Activated CD4-positive, alpha-beta T cell treated with anti-CD3 and anti-CD28 coated beads for 24 hours (primary cell): ENCODE measurements around the gene CACNA1C.

Experiments used
- DNase-seq, 2 donors: peaks; one replicate each; pipeline ENCODE4 v3.0.0-alpha.2; 2020; ENCODE audit warnings: low read depth in 2 of 2

CACNA1C gene

DNA sequence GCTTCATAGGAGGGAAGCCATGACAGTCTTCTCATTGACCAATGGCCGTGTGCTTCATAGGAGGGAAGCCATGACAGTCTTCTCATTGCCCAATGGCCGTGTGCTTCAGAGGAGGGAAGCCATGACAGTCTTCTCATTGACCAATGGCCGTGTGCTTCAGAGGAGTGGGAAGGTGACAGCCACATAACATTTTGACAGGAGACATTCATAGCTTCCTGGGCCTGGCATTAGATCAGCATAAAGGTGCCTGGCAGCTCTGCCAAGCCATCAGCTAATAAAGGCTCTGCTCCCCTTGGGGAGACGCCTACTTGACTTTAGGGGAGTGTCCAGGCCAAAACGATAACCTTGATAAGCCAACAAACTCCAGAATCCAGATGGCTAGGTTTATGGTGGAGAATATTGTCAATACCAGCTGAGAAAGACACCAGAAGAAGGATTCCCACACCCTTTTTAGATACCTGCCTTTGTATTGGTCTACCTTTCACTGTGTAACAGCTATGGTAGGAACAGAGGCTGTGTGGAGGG lies 468.0 kb downstream of the CACNA1C start:
- no peak for DNase-seq

DNA sequence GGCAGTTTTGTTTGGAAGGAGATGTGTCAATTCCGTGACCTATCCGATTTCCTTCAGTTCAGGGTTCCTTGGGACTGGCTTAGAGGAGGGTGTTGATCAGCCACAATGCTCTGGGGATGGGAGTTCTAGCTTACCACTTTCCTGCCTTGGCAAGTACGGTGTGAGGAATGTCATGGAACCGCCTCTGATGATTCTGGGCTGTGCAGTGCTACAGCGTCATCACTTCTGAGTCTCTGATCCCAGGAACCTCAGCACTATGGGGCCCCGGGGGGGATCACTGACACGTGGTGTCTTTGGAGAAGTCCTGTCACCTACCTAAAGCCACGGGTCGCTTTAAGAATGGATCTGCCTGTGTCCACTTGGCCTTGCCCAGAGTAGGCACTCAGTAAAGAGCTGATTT lies 470.5 kb downstream of the CACNA1C start:
- no peak for DNase-seq

- DNase-seq = no peak
Observed at GRCh38 chr12:2523844-2524243, 471.1 kb downstream of the CACNA1C start.

GRCh38 chr12:2526371-2526770 lies 473.6 kb downstream of the CACNA1C start:
- no peak for DNase-seq

DNA sequence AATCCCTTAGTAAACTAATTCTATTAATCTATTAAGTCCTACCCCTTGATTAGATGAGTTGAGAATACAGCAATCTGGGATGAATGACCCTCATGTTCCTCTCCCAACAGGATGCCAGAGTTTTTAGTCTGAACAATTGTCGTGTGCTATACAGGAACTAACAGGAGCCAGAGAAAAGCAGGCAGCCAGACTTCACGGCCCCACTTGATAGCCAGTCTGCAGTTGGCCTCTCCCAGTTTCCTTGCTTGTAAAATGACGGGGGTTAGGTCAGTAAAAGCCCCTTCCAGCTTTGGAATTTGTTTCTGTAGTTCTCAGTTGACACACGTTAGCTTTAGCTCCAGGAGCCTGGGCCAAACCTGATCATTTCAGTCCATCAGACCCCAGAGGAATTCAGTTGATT lies 475.2 kb downstream of the CACNA1C start:
- DNase-seq = no peak

- DNase-seq = no peak
Observed at GRCh38 chr12:2529807-2530206, 477.0 kb downstream of the CACNA1C start.

DNA sequence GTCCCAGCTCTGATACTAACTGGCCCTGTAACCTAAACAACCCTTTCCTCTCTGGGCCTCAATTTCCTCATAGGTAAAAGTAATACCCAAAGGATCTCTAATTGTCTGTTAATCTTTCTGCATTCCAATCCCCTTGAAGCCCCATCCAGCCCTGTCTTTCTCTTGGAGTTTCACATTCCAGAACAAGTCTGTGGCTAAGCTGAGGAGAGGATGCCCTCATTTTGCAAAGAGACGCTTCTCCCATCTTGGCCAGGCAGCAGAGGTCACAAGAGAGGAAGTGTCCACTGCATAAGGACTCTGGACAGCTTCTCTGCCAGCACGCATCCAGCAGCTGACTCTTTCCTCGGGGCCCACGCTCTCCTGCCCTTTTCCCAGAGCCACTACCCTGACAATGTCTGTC lies 478.6 kb downstream of the CACNA1C start:
- DNase-seq = no peak

DNA sequence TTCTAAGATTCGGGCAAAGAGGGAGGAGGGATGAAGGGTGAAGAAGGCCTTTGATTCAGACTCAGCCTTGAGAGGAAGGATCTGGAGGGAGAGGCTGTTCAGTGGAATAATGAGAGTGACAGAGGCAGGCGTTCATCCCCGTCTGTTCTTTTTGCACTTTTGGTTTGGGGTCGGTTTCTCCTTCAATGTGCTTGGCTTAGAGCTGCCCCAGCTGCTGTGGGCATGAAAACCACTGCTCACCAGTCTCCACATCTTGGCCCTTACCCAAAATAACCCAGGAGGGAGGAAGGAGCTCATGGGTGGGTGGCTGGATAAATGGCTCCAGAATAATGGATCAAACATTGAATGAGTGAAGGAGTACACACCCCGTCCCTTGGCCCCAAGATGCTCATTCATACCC lies 480.2 kb downstream of the CACNA1C start:
- DNase-seq = no peak

DNA sequence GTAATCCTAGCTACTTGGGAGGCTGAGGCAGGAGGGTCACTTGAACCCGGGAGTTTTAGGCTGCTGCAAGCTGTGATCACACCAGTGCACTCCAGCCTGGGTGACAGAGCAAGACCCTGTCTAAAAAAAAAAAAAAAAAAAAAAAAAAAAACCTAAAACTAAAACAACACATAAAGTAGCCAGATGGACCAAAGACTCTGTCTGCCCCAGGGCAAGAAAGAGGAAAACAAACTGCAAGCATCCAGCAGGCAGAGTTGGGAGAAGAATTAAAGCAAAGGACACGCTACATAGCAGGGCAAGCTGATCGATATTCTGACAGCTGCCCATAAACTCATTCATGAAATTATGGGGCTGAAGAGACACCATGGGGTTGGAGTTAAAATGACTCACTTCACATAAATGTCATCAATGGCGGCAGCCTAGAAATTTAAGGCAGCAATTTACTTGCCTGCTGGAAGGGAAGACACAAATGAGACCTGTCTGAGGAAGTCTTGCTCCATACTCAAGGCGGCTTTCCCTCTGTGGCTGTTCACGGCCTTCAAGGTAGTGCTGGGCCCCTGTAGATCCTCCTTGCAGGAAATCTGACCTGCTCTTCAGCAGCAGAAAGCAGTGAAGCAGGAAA lies 482.9 kb downstream of the CACNA1C start:
- DNase-seq = no peak

DNA sequence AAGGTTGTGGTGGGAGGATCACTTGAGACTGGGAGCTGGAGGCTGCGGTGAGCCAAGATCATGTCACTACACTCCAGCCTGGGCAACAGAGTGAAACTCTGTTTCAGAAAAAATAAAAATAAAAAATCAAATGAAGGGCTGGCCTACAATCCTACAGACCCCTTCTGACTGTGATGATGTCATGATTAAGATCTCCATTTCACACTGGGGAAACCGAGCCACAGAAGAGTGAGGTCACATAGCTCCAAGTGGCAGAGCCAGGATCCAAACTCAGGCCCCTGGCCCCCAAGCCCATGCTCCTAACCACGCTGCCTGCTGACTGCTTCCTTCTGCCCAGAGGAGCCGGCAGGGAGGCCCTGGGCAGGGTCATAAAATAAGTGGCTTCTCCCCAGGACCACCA lies 483.9 kb downstream of the CACNA1C start:
- DNase-seq = no peak

GRCh38 chr12:2537868-2538541 lies 485.2 kb downstream of the CACNA1C start:
- no peak for DNase-seq

- no peak for DNase-seq
Observed at GRCh38 chr12:2539938-2540337, 487.2 kb downstream of the CACNA1C start.

- no peak for DNase-seq
Observed at GRCh38 chr12:2540535-2540941, 487.8 kb downstream of the CACNA1C start.

DNA sequence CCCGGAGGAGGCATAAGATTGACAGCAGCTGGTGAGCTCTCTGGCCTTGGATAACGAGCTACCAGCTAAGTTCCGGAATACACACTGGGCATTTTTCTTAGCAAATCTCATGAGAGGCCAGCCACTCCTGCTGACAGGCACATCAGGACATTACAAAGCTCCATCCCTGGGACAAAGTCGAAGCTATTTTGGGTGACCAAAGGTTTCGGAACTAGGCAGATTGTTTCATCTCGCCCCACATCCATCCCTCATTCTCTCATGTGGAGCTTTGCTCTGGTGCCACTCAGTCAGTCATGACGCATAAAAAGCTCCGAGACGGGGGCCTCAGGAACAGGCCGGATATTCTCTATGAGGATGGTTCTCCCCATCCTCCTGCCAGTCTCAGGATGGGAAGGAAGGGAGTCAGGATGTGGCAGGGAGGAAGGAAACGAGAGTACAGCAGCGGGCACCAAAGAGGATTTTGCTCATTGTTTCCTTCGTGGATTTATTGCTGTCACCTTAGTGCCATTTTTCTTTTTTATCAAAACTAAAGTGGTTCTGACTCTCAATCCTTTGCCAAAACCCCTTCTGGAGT lies 488.9 kb downstream of the CACNA1C start:
- DNase-seq = no peak

GRCh38 chr12:2543801-2544200 lies 491.0 kb downstream of the CACNA1C start:
- no peak for DNase-seq

- DNase-seq = no peak
Observed at GRCh38 chr12:2544230-2544629, 491.4 kb downstream of the CACNA1C start.

GRCh38 chr12:2547273-2548044 lies 494.7 kb downstream of the CACNA1C start:
- DNase-seq = no peak

DNA sequence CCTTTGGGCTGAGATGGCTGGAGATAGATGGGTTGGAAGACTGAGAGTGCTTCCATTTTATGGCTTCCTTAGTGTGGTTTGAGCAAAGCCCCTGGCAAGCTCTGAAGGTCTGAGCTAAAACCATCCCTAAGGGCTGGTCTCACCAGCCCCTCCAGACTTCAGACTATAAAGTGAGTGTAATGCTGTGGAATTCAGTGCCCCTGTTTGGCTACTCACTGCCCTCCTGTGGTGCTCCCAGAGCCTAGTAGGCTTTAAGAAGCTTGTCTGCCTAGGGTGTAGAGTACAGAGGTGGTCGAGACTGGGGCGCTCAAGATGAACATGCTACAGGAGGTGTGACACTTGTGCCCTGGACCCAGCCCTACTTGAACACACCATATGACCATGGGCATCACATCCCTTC lies 495.3 kb downstream of the CACNA1C start:
- no peak for DNase-seq

- DNase-seq = no peak
Observed at GRCh38 chr12:2550561-2551411, 498.0 kb downstream of the CACNA1C start.

DNA sequence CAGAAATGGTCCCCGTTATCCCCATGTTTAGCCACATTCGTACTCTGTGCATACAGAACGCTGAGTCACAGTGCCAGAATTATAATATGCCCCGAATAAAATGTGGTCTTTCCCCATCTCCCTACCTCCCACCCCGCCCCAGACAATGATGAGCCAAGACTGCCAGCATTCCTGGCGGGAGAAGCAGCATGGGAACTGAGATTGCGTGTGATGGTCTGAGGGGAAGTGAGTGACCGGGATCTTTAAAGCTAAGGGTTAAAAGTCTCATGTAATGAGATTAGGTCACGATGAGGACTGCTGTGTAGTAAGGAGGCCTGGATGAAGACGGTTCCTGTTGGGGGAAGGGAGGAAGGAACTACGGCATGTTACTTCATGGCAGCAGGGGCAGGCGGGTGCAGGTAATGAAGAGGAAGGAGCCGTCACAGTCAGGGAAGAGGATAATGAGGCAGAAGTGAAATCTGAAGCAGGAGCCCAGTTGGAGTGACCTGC lies 498.7 kb downstream of the CACNA1C start:
- no peak for DNase-seq

- no peak for DNase-seq
Observed at GRCh38 chr12:2552000-2552756, 499.4 kb downstream of the CACNA1C start.
